ENCODE measurements around the gene ZMYM3.

DNA sequence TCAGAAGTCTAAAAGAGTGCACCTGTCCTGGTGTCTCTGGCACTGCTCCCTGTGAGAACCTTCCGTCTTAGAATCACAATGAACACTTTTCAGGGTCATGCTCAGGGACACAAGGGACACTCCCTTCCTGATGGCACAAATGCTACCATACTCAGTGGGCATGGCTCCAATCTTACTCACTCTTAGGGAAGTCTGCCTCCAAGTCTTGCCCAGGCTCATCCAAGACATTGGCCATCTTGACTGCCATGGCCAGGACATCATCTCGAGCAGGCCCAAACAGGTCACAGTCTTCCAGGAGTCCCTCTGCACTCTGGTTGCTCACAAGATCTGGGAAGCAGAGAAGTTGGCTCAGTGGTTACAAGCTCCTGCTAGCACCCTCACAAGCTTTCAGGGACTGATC is 8.8 kb downstream of the ZMYM3 start:
- TF ChIP-seq REST (IDR thresholded peaks at IDR 0.05; ENCODE audit: insufficient read depth in 1 of 2, low read depth in 2 of 2, low read length in 2 of 2) (no peak), TAF1 (IDR thresholded peaks at IDR 0.05; ENCODE audit: borderline replicate concordance, insufficient read depth, low read length) (no peak)
